Activated naive CD4-positive, alpha-beta T cell (primary cell): ENCODE data around the gene LHFPL5.

Source experiments
- DNase-seq, 4 experiments: peaks; one replicate each; lab custom pipeline; 2025; lab: John Stamatoyannopoulos, UW

LHFPL5 gene

GRCh38 chr6:35794536-35795452 is 10.4 kb upstream of the LHFPL5 start:
- no peak for DNase-seq

DNA sequence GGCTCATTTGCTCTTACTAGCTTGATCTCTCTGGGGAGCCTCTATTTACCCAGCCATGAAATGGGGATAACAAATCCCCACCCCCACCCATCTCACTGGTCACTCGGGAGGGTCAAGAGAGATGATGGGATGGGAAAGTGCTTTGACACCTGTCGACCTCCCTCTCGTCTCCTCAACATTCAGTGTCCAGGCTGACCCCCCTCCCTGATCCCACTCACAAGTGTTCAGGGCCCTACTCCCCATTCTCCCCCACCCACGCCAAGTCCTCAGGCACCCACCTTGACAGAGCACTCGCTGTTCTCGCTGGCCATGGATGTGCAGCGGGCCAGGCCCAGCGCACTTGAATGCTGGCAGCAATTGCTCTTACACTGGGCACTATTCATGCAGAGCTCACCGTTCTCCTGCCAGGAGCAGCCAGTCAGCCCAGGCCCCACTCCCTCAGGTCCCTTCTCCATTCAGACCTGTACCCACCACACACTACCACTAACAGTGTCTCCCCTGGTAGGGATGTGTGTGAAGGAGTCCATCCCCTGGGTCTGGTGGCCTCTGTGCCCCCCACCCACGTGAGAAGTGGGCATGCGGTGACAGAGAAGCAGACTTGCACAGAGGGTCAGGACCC is 9.6 kb upstream of the LHFPL5 start:
- DNase-seq: no peak

GRCh38 chr6:35796236-35796635 is 8.9 kb upstream of the LHFPL5 start:
- DNase-seq: no peak

GRCh38 chr6:35797837-35798526 is 7.2 kb upstream of the LHFPL5 start:
- no peak for DNase-seq

GRCh38 chr6:35798706-35799105 is 6.4 kb upstream of the LHFPL5 start:
- DNase-seq: no peak

DNA sequence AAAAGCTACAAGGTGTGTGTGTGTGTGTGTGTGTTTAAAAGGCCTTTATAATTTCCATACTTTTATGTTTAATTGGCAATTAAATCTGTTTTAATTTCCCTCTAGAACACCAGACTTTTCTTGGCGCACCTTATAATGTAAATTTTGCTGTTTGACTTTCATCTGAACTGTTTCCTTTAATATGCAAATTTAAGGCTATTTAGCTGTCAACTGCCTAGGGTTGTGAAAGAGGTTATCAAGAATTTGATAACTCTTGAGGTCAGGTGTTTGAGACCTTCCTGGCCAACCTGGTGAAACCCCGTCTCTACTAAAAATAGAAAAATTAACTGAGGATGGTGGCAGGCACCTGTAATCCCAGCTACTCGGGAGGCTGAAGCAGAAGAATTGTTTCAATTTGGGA is 4.0 kb upstream of the LHFPL5 start:
- DNase-seq: no peak

- DNase-seq: no peak
Measured at GRCh38 chr6:35808688-35809087, 3.5 kb downstream of the LHFPL5 start.

GRCh38 chr6:35809809-35810208 is 4.7 kb downstream of the LHFPL5 start:
- DNase-seq: no peak

GRCh38 chr6:35810971-35811698 is 6.0 kb downstream of the LHFPL5 start:
- DNase-seq: no peak

DNA sequence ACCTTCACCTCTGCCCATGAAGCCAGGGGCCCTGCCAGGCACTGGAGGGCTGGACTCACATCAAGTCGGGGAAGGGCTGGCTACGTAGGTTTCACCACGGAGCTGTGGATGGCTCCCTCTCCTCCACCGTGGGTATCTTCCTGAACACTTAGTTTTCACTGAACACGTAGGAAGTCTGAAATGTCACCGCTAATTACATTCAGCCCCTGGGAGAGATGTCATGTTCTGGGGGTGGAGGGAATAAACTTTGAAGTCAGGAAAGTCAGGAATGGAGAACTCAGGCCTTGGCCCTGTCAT is 6.5 kb downstream of the LHFPL5 start:
- no peak for DNase-seq

- no peak for DNase-seq
Measured at GRCh38 chr6:35817515-35817914, 12.4 kb downstream of the LHFPL5 start.

- DNase-seq: no peak
Measured at GRCh38 chr6:35823601-35824000, 18.4 kb downstream of the LHFPL5 start.

GRCh38 chr6:35824552-35825192 is 19.5 kb downstream of the LHFPL5 start:
- no peak for DNase-seq

DNA sequence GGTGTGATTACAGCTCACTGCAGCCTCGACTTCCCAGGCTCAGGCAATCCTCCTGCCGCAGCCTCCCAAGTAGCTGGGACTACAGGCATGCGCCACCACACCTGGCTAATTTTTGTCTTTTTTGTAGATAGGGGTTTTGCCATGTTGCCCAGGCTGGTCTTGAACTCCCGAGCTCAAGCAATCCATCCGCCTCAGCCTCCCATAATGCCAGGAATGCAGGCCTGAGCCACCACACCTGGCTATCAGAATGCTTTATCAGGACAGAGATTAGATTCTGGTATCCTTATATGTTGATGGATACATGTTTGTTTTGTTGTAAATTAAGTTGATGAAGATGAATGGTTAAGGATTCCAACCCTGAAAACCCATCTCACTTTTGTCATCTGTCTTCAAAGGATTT is 24.2 kb downstream of the LHFPL5 start:
- DNase-seq: no peak

DNA sequence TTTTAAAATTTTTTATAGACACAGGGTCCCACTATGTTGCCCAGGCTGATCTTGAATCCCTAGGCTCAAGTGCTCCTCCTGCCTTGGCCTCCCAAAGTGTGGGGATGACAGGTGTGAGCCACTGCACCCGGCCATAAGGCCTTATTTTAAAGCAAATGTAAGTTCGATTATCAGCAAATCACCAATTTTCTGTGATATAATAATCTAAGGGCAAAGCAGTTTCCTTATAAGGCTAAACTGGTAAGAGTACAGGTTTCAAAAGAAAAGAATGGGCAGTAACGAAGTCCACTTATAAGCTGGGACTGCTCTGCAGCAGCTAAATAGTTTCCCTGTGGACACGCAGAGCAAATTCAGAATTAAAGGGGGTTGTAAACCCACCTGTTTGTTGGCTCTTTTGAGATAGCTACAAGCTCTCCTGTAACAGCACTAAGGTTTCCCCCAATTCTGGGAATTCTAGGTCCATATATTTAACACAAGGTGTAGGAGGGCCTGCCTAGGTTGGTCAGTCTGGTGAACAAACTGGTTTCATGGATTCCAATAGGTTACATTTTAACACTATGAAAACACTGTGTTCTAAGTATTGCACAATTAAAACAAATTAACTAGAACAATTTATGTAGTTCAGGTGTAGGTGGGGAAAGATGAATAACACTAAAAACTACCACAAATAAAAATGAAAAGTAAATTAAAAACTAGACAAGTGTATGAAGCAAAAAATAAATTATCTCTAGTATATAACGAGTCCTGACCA is 26.3 kb downstream of the LHFPL5 start:
- DNase-seq: no peak

DNA sequence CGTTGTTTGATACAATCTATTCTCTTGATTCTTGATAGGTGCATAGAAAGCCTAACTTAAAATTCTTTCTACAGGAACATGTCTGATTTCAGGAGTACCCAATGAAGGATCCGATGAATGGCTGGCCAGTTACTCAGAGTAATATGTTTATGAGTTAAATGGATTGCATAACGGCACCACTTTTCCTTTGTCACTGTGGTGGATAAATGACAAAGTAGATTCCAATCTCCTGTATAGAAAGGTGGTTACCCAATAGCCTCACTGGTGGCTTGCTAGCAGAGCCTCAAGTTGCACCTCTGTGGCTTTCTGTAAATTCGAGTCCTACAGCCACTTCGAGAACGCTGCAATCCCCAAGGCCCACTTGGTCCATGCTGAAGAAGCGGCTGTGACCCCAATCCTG is 28.4 kb downstream of the LHFPL5 start:
- DNase-seq: no peak

DNA sequence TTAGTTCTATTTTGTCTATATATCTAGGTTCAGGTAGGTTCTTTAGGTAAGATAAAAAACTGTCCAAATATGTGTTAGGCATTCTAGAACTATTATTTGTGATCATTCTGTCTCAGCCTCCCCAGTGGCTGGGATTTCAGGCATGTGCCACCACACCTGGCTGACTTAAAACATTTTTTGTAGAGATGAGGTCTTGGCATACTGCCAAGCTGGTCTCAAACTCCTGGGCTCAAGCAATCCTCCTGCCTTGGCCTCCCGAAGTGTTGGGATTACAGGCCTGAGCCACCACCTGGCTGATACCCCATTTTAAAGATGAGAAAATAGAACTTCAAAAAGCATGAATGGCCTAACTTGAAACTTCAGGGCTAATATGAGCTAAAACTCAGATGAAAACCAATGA is 33.9 kb downstream of the LHFPL5 start:
- no peak for DNase-seq

DNA sequence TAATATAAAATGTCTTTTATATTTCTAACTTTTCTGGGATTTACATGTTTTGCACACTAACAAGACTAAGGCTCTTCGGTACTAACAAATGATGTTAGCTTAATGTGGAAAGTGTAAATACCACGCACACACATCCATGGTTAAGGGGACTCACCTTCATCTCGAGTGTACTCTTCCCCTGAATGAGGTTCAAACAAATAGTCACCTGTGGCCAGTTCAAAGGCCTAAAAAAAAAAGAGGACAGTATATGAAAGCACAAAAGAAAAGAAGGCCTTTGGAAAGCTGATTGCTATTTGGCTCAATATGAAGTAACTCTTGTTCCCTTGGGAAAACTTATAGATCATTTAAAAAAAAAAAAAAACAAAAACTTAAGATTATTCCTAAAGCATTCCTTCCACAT is 37.2 kb downstream of the LHFPL5 start:
- DNase-seq: no peak

DNA sequence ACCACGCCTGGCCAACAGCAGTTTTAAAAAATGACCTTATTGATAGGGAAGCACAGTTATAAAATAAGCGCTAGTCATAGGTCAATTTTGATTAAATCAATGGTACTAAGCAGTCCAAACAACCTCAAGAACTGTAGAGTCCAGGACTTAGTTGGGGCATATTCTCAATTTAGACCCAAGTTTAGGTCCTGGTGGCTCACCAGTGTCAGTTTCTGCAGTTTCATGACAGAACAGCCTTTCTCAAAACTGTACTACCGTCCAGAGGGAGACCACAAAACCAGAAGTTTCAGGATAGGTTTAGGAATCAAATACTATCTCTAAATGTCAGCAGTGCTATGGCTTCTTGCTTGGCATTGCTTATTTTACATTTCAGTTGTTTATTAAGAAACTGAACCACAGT is 39.1 kb downstream of the LHFPL5 start:
- DNase-seq: no peak

DNA sequence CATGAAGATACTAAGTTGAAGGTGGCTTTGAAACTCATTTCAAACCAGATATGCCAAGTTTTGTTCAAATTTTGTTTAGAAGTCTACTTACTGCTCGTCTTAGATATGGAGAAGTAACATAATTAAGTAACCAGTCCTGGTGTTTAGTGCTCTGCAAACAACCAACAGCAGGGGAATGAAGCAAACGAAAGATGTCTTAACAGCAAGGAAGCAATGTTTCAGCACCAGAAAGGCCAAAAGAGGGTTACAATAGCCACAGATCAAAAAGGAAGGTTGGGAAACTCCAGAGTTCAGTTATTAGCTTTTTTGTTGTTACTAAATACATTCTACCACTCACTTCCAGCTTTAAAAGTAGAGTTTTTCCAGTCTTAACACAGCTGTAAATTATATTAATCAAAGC is 45.1 kb downstream of the LHFPL5 start:
- DNase-seq: no peak

DNA sequence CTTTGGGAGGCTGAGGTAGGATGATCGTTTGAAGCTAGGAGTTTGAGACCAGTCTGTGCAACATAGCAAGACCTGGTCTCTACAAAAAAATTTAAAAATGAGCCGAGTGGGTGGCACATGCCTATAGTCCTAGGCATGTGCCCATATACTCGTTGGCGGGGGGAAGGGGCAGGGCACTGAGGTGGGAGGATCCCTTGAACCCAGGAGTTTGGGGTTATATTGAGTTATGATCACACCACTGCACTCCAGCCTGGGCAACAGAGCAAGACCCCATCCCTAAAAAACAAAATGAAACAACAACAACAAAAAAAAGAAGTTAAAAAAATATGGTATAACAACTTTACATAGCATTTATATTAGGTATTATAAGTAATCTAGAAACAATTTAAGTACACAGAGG is 47.8 kb downstream of the LHFPL5 start:
- DNase-seq: no peak
